ENCODE data around the gene CTSW.

CTSW gene

GRCh38 chr11:65868076-65868667 is 11.5 kb upstream of the CTSW start:
- peak; percentile 33 for DNase-seq

DNA sequence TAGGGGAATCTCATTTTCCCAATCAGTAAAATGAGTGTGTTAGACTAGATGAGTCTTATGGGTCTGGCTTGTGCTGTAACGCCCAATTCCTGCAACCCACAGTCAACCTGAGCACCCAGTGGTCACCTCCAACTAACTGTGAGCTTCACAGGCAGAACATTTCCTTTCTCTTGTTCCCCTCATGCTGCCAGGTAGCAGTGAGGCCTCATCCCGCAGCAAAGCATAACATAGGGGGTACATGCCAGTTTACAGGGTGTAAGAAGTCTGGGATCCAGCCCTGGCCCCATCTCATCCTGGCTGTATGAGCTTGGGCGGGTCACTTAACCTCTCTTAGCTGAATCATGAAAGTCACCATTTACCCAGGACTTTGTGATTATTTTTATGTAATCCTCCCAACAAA is 10.7 kb upstream of the CTSW start:
- no peak for DNase-seq

DNA sequence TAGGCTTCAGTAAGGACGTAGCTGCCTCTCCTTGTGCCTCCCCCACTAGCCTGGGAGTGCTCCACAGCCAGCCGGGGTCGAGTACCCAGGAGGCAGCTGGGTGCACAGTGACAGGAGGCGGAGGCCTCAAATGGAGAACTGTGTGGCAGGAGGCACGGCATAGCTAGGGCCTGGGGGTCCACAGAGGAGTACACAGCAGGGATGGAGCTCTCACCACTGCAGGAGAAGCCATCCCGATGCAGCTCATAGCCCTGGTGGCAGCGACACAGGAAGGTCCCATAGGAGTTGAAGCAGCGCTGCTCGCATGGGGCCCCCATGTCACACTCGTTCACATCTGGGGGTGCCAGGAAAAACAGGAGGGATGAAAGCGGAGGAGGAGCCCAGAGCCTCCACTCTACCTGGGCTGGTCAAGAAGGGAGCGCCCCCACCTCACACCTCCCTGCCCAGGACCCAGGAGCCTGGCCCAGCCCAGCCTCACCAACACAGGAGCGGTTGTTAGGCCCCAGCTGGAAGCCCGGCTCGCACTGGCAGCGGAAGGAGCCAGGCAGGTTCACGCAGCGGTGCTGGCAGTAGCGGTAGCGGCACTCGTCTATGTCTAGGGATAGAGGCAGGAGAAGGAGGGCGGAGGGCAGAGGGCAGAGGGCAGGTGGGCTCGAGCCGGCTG is 9.9 kb upstream of the CTSW start:
- no peak for DNase-seq

- no peak for DNase-seq
Measured at GRCh38 chr11:65870307-65870658, 9.4 kb upstream of the CTSW start.

DNA sequence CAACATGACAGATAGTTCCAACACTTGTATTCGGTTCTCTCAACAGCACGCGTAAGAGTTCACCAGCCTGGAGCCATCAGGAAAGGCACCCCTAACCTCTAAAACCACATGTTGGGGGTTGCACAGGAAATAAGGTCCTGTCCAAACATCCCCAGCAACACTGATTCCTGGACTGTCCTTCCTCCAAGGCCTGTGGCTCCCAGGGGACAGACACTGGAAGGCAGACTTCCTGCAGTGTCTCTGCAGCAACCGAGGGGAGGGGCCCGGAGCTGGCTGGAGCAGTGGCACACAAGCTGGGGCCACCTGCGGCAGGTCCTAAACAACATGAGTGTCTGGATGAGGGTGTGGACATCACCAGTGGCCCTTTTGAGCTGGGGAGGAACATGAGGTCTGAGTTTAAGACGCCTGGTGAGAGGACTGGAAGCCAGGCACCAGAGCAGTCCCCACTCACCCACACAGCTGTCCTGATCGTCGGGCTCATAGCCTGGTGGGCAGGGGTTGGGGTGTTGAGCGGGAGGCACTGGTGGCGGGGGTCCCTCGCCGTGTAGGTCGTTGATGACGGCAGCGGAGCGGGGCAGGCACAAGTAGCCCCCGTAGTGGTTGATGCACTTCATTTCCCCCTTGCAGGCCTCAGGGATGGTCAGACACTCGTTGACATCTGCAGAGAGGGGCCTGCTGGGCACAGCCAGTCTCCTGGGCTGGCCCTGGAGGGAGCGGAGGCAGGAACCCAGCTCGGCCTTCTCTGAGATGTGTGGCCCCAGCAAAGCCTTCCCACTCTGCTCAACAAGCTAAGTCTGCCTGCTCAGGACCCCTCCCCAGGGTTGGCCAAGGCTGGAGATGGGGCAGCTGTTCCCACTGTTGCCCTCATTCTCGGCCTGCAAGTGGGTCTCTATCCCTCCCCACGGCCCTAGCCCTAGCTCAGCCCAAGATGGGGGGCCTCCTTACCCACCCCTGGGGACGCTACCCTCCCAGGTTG is 8.6 kb upstream of the CTSW start:
- DNase-seq = no peak

DNA sequence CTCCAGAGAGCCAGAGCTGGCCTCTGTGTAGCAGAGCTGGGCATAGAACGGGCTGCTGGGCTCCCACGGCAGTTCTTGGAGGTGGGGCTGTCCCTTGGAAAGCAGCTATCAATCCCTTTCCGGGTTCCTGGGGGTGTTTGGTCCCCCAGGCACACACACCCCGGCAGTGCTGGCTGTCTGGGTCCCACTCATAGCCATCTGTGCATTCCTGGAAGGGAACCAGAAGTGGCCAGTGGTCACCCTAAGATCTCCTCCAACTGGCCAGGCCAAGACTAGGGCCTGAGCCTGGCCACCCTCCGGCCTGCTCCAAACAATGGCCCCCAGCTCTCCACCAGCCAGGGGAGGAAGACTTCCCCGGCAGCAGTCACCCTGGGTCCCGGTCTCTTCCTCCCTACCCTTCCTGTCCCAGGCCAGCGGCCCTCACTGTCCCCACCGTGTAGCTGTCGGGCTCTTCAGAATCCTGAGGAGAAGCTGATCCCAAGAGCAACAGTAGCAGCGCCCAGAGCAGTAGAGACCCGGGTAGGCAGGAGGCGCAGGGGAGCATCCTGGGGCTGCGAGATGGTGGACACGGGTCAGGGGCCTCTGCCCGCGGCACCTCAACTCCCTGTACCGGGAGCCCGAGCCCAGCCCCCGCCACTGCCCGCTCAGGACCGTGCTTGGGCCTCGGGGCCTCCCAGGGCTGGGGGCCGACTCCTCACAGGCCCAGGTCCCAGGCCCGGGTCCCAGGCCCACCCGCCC is 7.7 kb upstream of the CTSW start:
- no peak for DNase-seq

DNA sequence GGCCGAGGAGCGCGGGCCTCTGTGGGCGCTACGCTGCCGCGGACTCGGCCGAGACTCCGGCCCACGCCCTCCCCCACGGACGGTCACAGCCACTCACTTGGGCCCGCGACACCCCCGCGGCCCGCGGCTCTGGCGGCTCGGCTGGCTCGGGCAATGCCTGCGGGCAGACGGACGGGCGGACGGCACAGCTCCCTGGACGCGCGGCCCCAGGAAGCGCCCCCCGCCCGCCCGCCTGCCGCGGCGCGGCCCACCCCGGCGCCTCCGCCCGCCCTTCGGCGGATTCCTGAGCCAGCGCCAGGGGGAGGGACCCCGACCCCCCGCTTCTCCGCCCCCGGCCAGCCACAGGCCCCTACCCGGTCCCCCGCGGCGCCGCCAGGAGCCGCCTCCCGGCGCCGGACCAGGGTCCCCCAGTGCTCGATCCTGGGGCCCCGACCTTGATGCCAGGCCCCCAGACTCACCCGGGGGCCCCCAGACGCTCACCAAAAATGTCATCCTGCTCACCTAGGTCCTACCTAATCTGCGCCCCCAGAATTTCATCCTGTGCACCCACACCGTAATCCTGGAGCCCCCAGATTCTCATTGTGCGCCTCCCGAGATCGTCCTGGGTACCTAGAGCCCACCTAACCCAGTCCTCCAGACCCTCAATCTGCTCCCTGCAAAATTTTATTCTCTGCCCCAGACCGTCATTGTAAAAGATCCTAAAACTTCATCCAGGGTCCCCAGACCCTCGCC is 6.9 kb upstream of the CTSW start, which contains the start of gene EFEMP2:
EFEMP2 (minus strand) TSS at position 215 of the 732 bp plus-strand sequence. CDS start 446 bp downstream, outside the sequence.
- DNase-seq = no peak

GRCh38 chr11:65873318-65874156 is 6.1 kb upstream of the CTSW start:
- peak; percentile 85 for DNase-seq

DNA sequence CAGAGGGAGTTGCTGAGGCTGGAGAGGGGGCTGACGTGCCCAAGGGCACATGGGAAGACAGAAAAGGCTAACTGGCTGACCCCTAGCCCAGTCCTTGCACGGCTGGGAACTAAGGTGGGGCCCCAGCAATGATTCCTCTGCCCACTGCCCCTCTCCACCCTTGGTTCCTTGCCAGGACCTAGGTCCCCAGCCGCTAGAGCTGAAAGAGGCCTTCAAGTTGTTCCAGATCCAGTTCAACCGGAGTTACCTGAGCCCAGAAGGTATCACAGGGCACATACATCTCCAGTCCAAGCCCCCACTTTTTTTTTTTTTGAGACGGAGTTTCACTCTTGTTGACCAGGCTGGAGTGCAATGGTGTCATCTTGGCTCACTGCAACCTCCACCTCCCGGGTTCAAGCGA is 390 bp downstream of the CTSW start:
- no peak for DNase-seq

GRCh38 chr11:65880844-65881421 is 1.3 kb downstream of the CTSW start:
- DNase-seq = no peak

GRCh38 chr11:65882120-65883057 is 2.8 kb downstream of the CTSW start:
- no peak for DNase-seq

DNA sequence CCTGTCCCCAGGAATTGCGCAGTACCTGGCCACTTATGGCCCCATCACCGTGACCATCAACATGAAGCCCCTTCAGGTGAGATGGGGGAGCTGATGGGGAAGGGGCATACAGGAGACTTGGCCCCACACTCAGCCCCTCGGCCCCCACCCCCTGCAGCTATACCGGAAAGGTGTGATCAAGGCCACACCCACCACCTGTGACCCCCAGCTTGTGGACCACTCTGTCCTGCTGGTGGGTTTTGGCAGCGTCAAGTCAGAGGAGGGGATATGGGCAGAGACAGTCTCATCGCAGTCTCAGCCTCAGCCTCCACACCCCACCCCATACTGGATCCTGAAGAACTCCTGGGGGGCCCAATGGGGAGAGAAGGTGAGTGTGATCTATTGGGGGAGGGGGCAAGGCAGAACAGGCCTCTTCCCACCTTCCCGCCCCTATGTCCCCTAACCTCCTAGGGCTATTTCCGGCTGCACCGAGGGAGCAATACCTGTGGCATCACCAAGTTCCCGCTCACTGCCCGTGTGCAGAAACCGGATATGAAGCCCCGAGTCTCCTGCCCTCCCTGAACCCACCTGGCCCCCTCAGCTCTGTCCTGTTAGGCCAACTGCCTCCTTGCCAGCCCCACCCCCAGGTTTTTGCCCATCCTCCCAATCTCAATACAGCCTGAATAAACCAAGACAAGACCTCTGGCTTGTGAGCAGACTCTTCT is 3.6 kb downstream of the CTSW start:
- DNase-seq = no peak

DNA sequence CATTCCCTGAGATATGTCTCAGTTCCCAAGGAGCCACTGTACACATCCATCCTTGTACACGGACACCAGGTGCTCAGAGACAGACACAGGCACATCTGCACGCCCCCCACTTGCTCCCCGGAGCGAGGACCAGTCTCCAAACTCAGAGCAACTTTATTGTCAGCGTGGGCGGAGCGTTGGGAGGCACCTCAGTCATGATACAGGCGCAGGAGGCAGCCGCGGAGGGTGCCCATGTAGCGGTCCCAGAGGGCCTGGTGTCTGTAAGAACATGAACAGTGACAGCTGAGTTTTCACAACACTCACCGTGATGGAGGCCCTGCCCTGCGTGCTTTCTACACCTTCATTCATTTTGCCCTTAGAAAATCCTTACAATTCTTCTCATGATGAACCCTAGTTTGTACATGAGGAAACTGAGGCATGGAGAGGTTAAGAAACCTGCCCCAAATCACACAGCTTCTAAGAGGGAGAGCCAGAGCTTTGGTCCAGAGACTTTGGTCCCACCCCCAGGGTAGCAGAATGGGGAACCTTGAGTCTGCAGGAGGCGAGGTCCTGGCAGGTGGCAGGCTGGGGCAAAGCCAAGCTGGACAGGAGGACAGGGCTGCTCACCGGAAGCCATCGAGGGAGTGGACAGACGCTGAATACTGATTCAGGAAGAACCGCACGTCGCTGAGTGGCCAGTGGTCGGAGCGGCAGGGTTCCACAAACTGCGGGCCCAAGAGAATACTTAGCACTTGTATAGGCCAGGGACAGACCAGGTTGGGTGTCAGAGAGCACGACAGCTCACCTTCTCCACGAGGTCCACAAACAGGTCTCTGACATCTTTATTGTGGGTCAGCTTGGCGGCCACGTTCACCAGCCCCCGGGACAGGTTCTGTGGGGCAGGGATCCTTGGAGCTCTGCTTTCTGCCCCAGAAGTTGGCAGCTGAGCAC is 4.4 kb downstream of the CTSW start:
- DNase-seq = no peak

- DNase-seq = peak; percentile 48
Measured at GRCh38 chr11:65884716-65885092, 5.1 kb downstream of the CTSW start.

DNA sequence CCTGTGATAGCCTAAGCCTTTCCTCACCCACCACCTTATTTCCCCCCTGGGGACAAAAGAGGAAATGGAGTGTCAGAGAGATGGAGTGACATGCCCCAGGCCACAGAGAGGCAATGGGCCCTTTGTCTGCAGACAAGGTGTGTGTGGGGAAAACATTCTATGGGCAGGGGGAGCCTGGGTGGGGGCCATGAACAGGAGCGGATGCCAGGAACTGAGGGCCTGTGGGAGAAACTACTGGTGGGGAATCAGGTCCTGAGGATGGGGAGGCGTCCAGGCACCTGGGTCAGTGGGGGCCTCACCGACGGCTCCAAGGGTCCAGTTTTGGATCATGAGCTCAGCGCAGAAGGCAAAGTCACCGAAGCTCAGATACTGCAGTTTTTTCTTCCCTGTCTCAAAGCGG is 5.6 kb downstream of the CTSW start:
- DNase-seq = no peak

DNA sequence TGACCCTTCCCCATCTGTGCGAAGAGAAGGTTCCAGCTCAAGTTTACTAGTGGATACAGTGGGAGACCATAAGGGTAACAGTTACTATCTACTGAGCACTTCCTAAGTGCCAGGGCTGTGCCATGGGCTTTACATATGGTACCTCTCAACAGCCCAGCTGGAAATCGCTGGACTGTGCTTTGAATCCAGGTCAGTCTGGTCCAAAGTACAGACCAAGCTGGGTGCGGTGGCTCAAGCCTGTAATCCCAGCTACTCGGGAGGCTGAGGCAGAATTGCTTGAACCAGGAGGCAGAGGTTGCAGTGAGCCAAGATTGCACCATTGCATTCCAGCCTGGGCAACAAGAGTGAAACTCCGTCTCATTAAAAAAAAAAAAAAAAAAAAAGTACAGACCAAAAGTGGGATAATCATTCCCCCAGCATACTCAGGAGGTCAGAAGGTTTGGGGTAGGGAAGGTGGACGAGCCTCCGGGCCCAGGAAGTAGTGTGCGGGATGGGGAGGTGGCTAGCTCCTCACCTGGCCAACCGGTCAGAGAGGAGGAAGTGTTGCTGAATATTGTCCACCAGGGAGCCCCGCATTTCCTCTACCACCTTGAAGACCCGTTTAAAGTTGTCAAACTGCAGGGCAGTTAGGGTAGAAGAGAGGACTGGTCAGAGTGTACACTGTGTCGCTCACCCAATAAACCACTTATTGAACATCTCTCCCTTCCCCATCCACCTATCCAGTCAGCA is 6.3 kb downstream of the CTSW start:
- no peak for DNase-seq

Data from NCI-H748 treated with DMSO at 0.1 percent for 48 hours (cell line).